ENCODE data around the gene GPATCH2L. TPM values are rescaled to one million over a fixed set of nuclear protein-coding genes. Genes with fewer than 3 reads are reported as not detected.

GPATCH2L gene
- total RNA-seq, 1 experiment from 2014 or later: 76.7 TPM

DNA sequence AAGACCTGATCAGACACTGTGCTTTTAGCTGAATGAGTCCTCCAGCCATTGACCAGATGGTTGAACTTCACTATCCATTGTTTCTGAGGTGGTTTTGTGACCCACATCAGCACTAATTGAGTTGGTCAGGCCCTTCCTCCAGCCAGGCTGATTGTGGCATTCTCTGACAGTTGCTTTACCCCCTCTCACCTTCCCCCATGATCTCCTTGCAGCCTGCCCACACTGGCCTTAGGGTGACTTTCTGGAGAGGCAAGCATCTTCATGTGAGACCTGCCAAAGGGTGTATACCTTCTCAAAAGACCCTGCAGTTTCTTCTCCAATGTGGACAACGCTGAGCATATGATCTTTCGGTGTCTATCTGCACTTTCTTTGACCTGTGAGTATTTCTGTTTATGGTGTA lies 83.9 kb downstream of the GPATCH2L start:
- H3K9me3 Mint-ChIP-seq: peaks cover 9 to 12% of the 10 kb centered on the region in 2 experiments; a peak in 3 of 5 replicates

More for the DNA sequence above, 83.9 kb downstream of the GPATCH2L start:
- H3K36me3 Mint-ChIP-seq (ENCODE audit: insufficient read depth in 1 of 3, low read depth in 3 of 3): peaks cover 4 to 11% (median 5%) of the 10 kb centered on the region in 3 experiments; a peak in 5 of 7 replicates
- DNase-seq: no peak
- Histone ChIP-seq H4K20me1 (ENCODE audit: control insufficient read depth, insufficient read depth, insufficient read length) (no peaks in the 10 kb centered on the region), H3K14ac (ENCODE audit: insufficient read depth, low read length) (no peak overlapping the region), H3K23me2 (ENCODE audit: insufficient read length, low read depth, low read length, poor library complexity, severe bottlenecking) (no peaks in the 10 kb centered on the region), H3K18ac (ENCODE audit: insufficient read length, low read depth, low read length) (no peak overlapping the region), H2AK5ac (ENCODE audit: insufficient read length, low read length) (no peak overlapping the region), H3K4me1 (ENCODE audit: insufficient read depth, low read length) (peaks cover 4% of the 10 kb centered on the region; the same call in 1 of the 2 replicates), H3K23ac (ENCODE audit: insufficient read length, low read depth, low read length) (no peak overlapping the region), H3K9ac (ENCODE audit: extremely low read depth, insufficient read length, low read length) (no peak overlapping the region), H2AFZ (ENCODE audit: low read length) (no peak overlapping the region), H3K79me2 (ENCODE audit: insufficient read depth, low read length) (no peaks in the 10 kb centered on the region), H3K27me3 (ENCODE audit: insufficient read depth, low read length) (no peaks in the 10 kb centered on the region), H3K79me1 (ENCODE audit: insufficient read depth, low read depth, low read length, poor library complexity, severe bottlenecking) (no peaks in the 10 kb centered on the region), H2BK5ac (ENCODE audit: insufficient read length, low read length) (no peak overlapping the region), H3K56ac (ENCODE audit: insufficient read length, low read depth, low read length) (no peak overlapping the region), H3T11ph (ENCODE audit: low read length) (no peak overlapping the region), H3K9me3 (ENCODE audit: control insufficient read depth, low read depth, low read length) (no peaks in the 10 kb centered on the region), H4K5ac (ENCODE audit: insufficient read length, low read depth, low read length) (no peak overlapping the region), H2BK20ac (ENCODE audit: low read depth, low read length, poor library complexity, severe bottlenecking) (no peak overlapping the region), H3K27ac (ENCODE audit: insufficient read length, low read depth, low read length) (no peak overlapping the region), H4K8ac (replicated peaks; ENCODE audit: insufficient read length, low read depth, low read length) (no peak overlapping the region), H2BK120ac (ENCODE audit: low read depth, low read length, poor library complexity, severe bottlenecking) (no peak overlapping the region), H3K4me2 (ENCODE audit: insufficient read depth, insufficient read length, low read length) (no peak overlapping the region), H2BK12ac (ENCODE audit: insufficient read length, low read depth, low read length) (no peak overlapping the region), H3K4ac (ENCODE audit: low read depth, low read length) (no peak overlapping the region), H2BK15ac (ENCODE audit: low read depth, low read length) (no peak overlapping the region), H4K91ac (ENCODE audit: insufficient read length, low read depth, low read length) (no peak overlapping the region)
- no peak overlapping the region for H3K4me3 Mint-ChIP-seq
- H3K27me3 Mint-ChIP-seq (ENCODE audit: low read depth): no peaks in the 10 kb centered on the region; the same call in 1 of the 2 replicates
- TF ChIP-seq, protein P1, sequence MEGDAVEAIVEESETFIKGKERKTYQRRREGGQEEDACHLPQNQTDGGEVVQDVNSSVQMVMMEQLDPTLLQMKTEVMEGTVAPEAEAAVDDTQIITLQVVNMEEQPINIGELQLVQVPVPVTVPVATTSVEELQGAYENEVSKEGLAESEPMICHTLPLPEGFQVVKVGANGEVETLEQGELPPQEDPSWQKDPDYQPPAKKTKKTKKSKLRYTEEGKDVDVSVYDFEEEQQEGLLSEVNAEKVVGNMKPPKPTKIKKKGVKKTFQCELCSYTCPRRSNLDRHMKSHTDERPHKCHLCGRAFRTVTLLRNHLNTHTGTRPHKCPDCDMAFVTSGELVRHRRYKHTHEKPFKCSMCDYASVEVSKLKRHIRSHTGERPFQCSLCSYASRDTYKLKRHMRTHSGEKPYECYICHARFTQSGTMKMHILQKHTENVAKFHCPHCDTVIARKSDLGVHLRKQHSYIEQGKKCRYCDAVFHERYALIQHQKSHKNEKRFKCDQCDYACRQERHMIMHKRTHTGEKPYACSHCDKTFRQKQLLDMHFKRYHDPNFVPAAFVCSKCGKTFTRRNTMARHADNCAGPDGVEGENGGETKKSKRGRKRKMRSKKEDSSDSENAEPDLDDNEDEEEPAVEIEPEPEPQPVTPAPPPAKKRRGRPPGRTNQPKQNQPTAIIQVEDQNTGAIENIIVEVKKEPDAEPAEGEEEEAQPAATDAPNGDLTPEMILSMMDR (conservative IDR thresholded peaks at IDR 0.05): no peak
- H3K27ac Mint-ChIP-seq: no peak overlapping the region
- H3K4me1 Mint-ChIP-seq: peaks cover 8 to 10% of the 10 kb centered on the region in 2 experiments
- no CpG with 5 or more reads among the region's 2 CpGs for WGBS (ENCODE audit: extremely low coverage, insufficient read length, low lambda C conversion rate)

Measured in H9 (cell line).